ENCODE results near the gene VMP1.
"Not testable (repeated sequence)": the region's sequence is repeated elsewhere in the genome, so short reads cannot be mapped to it uniquely, and the experiment has no call there.

VMP1 gene

DNA sequence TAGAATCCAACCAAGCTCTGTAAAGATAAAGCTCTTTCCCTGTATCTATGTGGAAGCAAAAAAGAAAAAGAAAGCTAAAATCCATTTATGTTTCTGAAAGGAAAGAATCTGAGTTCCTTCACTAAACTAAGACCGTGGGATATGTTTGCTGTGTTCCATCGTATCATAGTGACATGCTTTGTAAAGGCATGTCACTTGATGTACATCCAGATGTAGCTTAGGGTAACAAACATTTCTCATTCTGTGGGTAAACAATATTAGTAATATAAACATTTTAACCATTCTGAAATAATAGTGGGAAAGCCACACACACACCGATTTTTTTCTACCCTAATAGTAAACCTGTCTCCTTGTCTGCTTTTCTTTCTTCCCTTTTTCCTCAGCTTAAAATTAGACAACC lies 107.2 kb downstream of the VMP1 start:
- DNase-seq: no peak

DNA sequence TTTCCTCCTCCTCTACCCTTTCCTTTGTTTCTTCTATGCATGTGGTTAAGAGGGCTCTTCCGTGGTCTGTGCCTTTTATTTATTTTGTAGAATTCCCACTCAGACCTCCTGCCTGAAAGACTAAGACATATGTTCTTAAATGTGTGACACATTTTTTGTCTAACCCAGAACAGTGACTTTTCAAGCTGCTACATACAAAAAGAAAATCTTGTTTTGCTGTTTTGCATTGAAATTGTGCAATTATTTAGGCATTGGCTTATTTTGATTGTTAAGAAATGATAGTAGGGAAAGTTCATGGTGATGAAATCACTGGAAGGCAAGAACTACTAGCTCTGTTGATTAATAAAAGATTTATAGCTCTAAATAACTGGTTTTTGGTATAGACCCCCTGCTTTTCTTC lies 108.5 kb downstream of the VMP1 start:
- no peak for DNase-seq

DNA sequence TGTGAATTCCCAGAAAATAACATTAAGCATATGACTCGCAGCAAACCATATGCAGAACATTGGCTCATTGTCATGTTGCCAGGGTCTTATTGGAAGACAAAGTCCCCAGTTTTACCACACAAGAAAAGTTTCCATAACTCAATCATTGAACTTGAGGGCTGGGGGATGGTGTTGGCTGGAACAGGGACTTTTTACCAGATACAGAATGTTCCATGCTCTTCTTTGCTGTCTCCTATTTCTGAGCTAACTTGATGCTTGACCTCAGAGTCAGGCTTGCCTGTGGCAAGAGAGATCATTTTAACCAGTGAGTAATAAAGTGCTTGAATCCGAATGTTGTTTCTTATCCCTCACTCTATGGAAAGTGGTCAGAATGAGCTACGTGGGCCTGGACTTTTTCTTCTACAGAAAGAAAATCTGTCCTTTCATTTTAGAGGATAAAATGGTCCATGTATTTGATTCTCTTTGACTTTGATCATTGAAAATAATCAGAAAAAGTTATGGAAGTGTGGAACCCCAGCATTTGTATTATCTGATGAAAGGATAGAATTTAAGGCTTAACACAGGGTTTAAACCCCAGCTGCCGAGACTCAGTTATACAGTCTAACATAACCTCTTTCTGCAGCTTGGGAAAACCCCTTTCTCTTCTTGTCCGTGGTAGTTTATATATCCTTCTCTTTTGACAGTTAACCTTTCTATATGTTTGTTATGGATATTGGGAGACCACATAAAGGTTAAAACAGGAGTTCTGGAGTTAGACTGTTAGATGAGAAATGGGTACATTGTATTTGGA lies 118.3 kb downstream of the VMP1 start:
- no peak for DNase-seq

DNA sequence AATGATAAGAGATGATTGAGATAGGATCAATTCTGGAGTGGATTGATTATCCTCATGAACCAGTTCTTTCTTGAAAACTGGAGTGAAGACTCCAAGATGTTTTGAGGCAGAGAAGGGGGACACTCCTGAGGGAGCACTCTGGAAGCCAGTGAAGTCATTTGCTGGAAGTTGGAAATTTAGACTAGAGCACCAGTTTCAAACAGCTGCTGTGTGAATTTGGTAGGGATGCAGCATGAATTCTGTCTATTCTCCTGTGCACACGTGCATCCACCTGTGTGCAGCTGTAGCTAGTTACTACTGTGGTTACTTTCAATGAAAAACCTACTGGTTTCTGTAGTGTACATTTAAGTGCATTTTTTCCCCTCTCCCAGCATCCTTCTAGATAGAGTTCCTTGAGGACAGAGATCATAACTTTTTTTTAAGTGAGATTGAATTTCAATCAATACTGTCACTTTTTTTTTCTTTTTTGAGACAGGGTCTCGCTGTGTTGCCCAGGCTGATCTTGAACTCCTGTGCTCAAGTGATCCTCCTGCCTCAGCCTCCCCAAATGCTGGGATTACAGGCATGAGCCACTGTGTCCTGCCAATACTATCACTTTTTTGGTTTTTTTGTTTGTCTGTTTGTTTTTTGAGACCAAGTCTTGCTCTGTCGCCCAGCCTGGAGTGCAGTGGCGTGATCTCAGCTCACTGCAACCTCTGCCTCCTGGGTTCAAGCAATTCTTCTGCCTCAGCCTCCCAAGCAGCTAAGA lies 119.4 kb downstream of the VMP1 start:
- DNase-seq: no peak

DNA sequence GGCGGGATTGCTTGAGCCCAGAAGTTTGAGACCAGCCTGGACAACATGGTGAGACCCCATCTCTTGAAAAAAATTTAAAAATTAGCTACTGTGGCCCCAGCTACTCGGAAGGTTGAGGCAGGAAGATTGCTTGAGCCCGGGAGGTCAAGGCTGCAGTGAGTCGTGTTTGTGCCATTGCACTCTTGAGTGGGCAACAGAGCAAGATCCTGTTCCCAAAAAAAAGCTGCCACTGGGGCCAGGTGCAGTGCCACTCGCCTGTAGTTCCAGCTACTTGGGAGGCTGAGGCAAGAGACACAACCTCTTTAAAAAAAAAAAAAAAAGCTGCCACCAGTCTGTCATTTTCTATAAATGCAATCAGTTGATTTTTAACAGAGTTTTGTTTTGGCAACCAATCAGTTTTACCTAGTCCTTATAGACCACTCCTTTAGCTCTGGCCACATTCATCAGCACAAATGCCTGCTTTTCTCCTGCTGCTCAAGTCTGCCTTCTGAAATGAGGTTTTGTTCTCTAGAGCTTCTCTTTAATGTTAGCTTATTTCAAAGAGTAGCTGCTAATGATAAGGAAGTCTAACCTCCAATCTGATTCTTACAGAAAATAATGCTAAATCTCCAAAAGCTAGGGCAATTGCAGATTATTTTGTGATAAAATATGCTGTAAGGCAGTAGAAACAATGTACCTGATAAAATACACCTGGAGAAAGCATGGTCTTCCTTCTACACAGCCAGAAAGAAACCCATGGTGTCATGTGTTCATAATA lies 120.4 kb downstream of the VMP1 start:
- DNase-seq: no peak

DNA sequence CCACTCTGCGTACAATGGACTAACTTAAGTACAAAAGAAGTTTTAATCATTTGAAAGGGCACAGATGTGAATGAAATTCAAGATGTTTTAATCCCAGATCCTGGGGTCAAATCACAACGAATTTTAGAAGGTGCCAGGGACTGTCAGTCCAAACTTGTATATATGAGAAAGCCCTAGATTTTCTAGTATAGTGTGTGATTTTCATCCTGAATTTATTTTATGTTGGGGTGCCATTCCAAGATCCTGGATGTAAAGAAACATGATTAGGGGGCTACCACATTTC lies 121.0 kb downstream of the VMP1 start:
- DNase-seq: no peak

DNA sequence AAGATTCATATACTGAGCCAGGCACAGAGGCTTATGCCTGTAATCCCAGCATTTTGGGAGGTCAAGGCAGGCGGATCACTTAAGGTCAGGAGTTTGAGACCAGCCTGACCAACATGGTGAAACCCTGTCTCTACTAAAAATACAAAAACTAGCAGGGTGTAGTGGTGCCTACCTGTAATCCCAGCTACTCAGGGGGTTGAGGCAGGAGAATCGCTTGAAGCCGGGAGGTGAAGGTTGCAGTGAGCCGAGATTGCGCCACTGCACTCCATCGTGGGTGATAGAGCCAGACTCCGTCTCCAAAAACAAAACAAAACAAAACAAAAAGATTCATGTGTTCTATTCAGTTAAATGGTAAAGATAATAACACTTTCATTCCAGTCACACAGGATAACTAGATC lies 121.4 kb downstream of the VMP1 start:
- not testable (repeated sequence) for DNase-seq

DNA sequence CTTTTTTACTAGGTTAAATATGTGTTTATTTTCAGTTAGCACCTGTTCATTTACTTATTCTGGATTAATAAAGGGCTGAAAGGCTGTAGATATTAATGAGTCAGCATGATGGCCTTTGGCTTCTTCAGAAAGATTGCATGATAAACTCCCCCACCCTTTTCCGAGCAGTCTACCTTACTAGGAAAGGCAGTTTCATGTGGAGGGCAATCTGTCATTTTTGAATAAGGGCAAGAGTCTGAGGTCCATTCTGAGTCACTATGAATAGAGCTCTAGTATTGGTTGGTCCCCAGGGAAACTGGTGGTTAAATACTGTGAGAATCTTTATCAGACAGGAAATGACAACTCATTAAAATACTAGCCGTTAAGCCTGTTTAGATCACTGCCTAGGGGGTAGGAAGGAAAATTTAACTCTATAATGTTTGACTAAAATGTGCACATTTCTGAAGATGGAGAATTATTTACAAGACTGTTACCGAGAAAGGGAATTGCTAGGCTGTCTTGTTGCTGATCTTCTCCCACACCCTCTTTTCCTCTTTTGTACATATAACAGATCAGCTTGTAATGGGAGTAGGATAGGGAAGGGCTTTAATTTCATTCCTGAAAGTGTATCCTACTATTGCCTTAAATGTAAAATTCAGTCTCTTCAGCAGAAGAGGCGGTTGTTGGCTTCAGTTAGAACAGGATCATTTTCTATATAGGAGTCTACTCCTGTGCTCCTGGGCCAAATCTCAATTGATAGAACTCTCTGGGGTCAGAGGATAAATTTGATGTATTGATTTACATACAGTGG lies 122.0 kb downstream of the VMP1 start:
- DNase-seq: peak; percentile 42

DNA sequence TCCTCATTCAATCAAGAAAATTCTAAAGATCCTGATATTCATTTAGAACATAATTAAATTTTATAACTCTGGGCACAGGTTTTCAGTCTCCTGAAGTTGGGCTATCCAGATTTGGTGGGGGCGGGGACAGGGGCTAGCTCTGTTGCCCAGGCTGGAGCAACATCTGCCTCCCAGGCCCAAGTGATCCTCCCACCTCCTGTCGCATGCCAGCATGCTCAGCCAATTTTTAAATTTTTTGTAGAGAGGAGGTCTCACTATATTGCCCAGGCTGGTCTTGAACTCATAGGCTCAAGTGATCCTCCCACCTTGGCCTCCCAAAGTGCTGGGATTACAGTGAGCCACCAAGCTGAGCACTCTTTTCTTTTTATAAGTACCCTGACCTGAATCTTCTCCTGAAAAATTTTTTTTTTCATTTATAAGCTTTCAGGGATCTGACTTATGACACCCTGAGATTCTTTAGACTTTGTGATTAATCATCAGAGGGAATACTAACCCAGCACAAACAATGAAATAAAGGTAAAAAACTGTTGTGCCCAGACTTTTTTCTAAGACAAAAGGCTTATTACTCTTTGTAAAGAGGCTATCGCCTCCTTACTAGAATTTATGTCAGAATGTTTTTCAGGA lies 122.7 kb downstream of the VMP1 start:
- DNase-seq: no peak

DNA sequence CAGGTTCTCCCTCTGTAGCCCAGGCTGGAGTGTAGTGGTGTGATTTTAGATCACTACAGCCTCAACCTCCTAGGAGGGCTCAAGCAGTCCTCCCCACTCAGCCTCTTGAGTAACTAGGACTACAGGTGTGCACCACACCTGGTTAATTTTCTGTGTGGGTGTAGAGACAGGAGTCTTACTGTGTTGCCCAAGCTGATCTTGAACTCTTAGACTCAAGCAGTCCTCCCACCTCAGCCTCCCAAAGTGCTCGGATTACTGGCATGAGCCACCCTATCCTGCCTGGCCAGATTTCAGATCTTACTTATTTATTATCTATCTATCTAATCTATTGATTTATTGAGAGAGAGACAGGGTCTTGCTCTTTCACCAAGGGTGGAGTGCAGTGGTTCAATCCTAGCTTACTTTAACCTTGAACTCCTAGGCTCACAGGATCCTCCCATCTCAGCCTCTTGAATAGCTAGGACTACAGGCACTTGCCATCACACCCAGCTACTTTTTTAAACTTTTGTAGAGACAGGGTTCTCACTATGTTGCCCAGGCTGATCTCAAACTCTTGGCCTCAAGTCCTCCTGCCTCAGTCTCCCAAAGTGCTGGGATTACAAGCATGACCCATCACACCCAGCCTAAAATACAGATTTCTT lies 123.5 kb downstream of the VMP1 start:
- DNase-seq: no peak

DNA sequence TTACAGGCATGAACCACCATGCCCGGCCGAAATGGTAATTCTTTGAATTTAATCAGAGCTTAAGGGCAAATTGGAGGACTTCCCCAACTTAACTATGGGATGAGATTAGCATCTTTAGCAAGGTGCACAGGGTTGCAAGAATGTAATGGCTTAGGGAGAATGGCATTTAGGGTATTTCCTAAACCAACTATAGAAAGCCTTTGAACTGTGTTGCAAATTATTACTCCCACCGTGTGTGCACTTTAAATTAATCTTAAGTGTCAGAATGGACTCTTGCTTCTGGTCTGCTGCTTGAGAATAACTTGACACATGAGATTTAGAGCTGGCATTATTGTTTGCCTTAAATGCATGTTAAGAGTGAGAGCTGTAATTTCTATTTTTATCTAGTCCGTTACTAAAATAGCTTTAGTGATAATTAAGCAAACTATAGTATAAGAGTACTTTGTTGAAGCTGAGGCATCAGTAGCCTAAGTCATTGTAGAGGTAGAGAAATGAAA lies 125.5 kb downstream of the VMP1 start:
- no peak for DNase-seq

DNA sequence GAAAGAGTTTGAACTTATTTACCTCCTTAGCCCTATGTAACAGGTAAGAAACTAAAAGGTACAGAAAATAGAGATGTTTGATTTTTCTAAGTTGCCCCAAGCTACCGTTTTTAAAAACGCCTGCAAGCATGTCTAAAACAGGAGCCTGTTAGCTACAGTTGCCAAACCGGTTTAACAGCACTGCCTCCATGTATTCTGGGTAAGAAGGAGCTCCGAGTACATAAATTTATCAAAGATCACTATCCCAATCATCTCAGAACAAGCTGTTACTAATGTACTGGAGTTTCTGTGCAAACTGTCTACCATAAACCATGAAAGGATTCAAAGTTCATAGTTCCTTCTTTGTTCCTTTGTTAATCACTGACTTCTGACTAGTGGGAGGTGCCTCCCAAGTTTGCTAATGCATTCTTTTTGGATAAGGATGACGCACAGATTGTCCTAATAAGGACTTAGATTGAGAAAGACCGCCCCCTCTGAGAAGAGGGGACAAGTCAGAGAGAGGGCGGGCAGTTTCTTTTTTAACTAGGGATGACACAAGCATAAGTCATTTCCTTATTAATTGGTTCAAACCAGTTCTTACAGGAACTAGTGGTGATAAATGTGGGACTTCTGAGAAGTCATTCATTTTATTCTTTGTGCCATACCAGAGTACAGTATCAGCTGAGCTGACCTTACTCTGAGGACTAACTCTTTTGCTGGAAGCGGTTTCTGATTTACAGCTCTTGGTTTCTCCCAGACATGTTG lies 130.0 kb downstream of the VMP1 start:
- no peak for DNase-seq

DNA sequence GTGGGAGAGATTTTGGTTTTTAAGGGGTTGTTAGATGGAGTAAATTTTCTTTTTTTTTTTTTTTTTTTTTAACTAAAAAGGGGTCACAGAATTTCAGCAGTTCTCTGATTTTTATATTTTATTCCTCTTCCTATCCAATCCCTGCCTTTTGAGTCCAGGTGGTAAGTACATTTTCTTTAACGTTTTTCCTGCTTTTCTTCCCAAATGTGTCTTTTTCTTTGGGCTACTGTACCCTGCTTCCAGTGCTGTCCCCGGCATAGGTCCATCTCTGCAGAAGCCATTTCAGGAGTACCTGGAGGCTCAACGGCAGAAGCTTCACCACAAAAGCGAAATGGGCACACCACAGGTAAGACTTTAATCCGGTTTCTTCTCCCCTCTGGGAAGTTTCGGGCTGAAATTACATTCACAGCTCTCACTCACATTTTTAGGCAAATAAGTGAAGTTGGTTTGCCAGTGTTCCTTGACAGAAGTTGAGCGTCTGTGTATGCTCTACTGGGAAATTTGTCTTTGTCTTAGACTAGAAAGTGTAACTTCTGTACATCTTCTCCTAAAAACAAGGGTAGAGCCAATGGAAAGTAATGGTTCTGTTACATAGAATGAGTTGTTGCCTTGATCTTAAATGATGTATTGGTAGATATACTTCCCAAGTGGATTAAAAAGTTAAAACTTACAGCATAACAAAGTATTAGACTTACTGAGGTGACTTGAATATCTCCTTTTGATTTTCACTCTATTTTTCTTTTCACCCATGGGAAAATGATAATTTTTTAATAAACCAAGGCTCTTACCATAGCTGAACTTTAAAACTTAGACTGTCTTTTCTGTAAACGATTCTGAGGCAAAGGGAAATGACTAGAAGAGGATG lies 130.8 kb downstream of the VMP1 start:
- no peak for DNase-seq

DNA sequence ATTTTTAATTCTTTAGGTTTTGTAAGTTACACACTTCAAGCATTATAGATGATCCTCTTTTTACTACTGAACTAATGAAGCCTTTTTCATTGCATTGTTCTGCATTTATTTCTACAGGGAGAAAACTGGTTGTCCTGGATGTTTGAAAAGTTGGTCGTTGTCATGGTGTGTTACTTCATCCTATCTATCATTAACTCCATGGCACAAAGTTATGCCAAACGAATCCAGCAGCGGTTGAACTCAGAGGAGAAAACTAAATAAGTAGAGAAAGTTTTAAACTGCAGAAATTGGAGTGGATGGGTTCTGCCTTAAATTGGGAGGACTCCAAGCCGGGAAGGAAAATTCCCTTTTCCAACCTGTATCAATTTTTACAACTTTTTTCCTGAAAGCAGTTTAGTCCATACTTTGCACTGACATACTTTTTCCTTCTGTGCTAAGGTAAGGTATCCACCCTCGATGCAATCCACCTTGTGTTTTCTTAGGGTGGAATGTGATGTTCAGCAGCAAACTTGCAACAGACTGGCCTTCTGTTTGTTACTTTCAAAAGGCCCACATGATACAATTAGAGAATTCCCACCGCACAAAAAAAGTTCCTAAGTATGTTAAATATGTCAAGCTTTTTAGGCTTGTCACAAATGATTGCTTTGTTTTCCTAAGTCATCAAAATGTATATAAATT lies 132.3 kb downstream of the VMP1 start:
- DNase-seq: no peak

DNA sequence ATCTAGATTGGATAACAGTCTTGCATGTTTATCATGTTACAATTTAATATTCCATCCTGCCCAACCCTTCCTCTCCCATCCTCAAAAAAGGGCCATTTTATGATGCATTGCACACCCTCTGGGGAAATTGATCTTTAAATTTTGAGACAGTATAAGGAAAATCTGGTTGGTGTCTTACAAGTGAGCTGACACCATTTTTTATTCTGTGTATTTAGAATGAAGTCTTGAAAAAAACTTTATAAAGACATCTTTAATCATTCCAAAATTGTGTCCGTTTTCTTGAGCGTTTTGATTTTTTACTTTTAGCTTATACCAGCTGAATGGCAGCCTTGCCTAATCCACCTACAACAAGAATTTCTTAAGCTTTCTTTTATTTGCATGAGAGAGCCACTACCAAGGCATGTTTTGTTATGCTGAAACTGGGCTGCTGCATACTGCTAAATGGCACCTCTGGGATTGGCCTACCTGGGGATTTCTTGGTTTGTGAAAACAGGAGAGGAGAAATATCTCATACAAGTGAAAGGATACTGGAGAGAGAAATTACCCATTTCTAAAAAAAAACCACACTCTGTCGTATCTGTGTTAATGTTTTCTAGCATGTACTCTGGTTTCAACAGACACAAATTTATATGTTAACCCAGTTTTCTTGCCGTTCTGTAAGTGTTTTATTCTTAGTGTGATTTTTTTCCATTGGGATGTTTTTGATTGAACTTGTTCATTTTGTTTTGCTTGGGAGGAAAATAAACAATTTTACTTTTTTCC lies 133.1 kb downstream of the VMP1 start:
- DNase-seq: no peak

DNA sequence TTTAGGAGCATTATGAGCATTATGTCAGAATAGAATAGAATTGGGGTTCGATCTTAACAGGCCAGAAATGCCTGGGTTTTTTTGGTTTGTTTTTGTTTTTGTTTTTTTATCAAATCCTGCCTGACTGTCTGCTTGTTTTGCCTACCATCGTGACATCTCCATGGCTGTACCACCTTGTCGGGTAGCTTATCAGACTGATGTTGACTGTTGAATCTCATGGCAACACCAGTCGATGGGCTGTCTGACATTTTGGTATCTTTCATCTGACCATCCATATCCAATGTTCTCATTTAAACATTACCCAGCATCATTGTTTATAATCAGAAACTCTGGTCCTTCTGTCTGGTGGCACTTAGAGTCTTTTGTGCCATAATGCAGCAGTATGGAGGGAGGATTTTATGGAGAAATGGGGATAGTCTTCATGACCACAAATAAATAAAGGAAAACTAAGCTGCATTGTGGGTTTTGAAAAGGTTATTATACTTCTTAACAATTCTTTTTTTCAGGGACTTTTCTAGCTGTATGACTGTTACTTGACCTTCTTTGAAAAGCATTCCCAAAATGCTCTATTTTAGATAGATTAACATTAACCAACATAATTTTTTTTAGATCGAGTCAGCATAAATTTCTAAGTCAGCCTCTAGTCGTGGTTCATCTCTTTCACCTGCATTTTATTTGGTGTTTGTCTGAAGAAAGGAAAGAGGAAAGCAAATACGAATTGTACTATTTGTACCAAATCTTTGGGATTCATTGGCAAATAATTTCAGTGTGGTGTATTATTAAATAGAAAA lies 133.8 kb downstream of the VMP1 start:
- not testable (repeated sequence) for DNase-seq

DNA sequence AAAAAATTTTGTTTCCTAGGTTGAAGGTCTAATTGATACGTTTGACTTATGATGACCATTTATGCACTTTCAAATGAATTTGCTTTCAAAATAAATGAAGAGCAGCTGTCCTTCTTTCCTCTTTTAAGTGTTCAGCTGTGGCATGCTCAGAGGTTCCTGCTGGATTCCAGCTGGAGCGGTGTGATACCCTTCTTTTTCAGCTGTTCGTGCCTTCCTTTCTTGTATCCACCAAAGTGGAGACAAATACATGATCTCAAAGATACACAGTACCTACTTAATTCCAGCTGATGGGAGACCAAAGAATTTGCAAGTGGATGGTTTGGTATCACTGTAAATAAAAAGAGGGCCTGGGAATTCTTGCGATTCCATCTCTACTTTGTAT lies 134.4 kb downstream of the VMP1 start:
- DNase-seq: not testable (repeated sequence)
